Coronary artery (tissue), 2 donors: ENCODE data around the gene TRIM7.
"Not testable (repeated sequence)": the region's sequence is repeated elsewhere in the genome, so short reads cannot be mapped to it uniquely, and the experiment has no call there.

Experiments
- DNase-seq: peaks from one replicate; pipeline ENCODE4 v3.0.0-alpha.2; 2017; ENCODE audit warnings: low spot score
- H3K27ac ChIP-seq, 2 donors: fragments of 200-600 bp; sonication (generic); one replicate each; pipeline ENCODE4 v1.5.1; 2016 to 2019
- H3K4me3 ChIP-seq: fragments of 200-600 bp; sonication (generic); 2 replicates; pipeline ENCODE4 v1.5.1; 2016; ENCODE audit warnings: mild to moderate bottlenecking, moderate library complexity
- TF ChIP-seq, protein P1 (sequence below): fragments of 200-600 bp; sonication (generic); IDR thresholded peaks from one replicate; pipeline ENCODE4 v1.5.1; 2019; ENCODE audit warnings: antibody characterized with exemption

The TRIM7 gene

DNA sequence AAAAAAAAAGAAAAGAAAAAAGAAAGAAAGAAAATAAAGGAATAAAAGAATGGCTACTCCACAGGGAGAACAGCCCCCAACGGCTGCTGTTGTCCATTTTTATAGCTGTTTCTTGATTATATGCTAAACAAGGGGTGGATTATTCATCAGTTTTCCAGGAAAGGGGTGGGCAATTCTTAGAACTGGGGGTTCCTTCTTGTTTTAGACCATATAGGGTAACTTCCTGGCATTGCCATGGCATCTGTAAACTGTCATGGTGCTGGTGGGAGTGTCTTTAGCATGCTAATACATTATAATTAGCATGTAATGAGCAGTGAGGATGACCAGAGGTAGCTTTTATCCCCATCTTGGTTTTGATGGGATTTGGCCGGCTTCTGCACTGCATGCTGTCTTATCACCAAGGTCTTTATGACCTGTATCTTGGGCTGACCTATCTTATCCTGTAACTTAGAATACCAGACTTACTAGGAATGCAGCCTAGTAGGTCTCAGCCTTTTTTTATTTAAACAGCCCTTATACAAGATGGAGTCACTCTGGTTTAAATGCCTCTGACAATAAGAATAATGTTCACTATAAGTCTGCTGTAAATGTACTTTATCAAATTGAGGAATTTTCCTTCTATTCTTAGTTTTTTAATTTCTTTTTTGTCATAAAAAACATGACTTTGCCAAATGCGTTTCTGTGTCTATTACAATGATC, 28.6 kb downstream of the TRIM7 start:
- no peak overlapping the region for H3K4me3 ChIP-seq
- H3K27ac ChIP-seq: no peak overlapping the region
- TF ChIP-seq, protein P1, sequence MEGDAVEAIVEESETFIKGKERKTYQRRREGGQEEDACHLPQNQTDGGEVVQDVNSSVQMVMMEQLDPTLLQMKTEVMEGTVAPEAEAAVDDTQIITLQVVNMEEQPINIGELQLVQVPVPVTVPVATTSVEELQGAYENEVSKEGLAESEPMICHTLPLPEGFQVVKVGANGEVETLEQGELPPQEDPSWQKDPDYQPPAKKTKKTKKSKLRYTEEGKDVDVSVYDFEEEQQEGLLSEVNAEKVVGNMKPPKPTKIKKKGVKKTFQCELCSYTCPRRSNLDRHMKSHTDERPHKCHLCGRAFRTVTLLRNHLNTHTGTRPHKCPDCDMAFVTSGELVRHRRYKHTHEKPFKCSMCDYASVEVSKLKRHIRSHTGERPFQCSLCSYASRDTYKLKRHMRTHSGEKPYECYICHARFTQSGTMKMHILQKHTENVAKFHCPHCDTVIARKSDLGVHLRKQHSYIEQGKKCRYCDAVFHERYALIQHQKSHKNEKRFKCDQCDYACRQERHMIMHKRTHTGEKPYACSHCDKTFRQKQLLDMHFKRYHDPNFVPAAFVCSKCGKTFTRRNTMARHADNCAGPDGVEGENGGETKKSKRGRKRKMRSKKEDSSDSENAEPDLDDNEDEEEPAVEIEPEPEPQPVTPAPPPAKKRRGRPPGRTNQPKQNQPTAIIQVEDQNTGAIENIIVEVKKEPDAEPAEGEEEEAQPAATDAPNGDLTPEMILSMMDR: no peak
- DNase-seq: no peak

DNA sequence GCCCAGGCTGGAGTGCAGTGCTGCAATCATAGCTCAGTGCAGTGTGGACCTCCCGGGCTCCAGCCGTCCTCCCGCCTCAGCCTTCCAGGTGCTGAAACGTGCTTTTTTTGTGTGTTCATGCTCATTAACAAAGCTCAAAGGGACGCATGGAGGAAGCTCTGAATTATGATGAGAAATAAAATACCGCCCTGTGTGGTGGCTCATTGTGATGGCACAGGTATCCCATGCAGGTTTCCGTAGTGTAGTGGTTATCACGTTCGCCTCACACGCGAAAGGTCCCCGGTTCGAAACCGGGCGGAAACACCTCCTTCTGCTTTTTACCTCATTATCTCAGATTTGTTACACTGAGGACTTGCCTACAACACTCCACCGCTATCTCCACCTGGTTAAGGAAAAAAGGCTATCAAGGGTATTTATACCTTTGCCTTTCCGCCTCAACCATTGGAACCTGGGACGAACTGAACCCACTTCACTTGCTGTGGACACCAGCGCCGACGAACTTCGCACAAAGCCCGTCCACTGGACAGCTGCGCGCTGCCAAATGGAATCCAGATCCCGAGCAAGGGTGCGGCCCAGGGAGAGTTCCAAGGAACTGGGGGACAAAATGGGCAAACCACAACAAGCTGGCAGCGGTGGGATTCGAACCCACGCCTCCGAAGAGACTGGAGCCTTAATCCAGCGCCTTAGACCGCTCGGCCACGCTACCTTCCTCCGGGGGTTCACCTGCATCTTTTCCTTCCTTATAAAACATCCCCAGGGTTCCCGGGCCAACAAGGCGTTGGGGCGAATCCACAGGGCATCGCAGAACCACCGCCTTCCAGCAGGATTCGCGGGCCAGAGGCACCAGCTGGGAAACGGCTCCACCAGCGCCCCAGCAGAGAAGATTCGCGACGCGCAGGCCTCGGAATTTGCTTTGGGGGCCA, 31.3 kb downstream of the TRIM7 start:
- H3K4me3 ChIP-seq: no peak overlapping the region
- H3K27ac ChIP-seq: no peak overlapping the region
- TF ChIP-seq, protein P1: no peak
- DNase-seq: no peak

DNA sequence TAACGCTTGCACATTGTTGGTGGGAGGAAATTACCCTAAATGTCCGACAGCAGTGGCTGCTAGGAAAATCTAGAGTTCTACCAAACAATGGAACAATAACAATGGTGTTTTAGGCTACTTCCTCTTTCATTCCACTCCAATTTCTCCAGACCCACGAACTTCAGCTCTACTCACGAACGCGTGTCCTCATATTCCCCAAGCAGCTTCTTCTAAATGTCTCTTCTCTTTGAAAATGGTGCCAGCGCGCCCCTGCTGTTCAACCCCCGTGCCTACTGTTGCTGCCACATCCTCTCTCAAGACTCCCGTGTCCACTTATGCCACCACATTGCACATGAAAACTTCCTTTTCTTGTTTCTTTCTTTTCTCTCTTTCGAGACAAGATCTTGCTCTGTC, 32.0 kb downstream of the TRIM7 start:
- H3K27ac ChIP-seq: no peak overlapping the region
- no peak for DNase-seq
- TF ChIP-seq, protein P1: no peak
- H3K4me3 ChIP-seq: no peak overlapping the region

DNA sequence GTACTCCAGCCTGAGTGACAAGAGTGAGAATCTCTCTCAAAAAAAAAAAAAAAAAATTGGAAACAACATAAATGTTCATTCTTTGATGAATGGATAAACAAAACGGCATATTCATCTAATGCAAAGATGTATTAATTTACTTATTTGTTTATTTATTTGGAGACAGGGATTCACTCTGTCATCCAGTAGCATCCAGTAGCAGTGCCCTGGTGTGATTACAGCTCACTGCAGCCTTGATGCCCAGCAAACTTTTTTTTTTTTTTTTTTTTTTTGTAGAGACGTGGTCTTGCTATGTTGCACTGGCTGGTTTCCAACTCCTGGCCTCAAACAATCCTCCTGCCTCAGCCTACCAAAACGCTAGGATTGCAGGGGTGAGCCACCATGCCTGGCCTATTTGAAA, 33.2 kb downstream of the TRIM7 start:
- H3K27ac ChIP-seq: no peak overlapping the region
- no peak overlapping the region for H3K4me3 ChIP-seq
- no peak for DNase-seq
- TF ChIP-seq, protein P1: no peak

DNA sequence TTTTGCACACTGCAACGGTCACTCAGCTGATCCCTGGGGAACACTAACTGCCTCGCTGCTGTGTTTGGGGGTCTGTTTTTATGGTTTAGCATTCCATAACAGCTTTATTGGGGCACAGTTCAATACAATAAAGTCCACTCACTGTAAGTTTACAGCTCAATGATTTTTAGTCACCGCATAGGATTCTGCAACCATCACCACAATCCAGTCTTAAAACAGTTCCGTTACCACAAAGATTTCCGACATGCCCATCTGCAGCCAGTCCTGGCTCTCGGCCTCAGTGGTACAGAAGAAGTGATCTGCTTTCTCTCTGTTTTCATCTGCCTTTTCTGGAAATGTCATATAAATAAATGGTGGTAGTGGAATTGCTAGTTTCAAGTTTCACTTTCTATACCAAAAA, 34.0 kb downstream of the TRIM7 start:
- H3K27ac ChIP-seq: no peak overlapping the region
- no peak for DNase-seq
- H3K4me3 ChIP-seq: no peak overlapping the region
- TF ChIP-seq, protein P1: no peak

DNA sequence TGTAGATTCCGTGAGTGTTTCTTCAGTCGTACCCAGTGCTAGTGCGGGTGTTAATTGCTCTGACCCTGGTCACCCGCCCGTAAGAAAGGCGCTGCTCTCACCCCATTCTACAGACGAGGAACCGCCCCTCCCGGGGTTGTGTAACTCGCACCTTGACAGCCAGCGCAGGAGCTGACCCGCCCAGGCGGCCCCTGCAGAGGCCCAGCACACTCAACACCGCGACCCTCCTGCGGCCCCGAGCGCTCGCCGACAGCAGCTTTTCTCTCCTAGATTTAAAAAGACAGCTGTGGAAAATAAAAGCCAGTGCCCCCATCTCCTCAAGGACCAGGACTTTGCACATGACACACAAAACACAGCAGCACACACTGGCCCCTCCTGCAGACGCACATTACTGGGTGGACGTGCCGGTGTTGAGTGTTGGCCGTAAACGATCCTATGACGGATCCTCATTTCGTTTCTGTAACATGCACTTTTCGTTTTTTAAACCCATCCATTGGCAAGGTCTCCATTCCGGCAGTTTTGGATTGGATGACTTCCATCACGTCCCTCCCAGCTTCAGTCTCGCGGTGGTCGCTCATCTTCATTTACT, 34.7 kb downstream of the TRIM7 start:
- no peak for DNase-seq
- no peak overlapping the region for H3K27ac ChIP-seq
- TF ChIP-seq, protein P1: no peak
- H3K4me3 ChIP-seq: no peak overlapping the region

DNA sequence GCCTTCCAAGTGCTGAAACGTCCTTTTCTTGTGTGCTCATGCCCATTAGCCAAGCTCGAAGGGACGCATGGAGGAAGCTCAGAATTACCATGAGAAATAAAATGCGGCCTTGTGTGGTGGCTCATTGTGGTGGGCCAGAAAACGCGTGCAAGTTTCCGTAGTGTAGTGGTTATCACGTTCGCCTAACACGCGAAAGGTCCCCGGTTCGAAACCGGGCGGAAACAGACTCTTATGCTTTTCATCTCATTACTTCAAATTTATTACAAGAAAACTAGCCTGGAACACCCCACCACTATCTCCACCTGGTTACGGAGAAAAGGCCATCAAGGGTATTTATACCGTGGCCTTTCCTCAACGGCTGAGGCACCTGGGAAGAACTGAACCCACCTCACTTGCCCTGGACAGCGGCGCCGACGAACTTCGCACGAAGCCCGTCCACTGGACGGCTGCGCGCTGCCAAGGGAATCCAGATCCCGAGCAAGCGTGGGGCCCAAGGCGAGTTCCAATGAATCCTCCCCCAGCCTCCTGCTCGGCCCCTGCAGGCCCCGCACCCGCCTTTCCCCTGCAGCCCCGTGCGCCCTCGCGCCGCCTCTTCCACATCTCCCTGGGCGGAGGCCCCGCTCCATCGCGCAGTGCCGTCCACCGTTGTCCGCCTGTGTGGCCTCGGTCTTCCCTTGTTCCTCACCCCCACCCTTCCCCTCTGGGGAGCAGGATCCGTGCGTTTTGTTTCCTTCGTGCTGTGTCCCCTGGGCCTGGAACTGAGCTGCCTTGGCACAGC, 35.3 kb downstream of the TRIM7 start:
- not testable (repeated sequence) for H3K27ac ChIP-seq, DNase-seq, H3K4me3 ChIP-seq
